Gastrocnemius medialis (tissue), 4 donors: ENCODE measurements around the gene FNTB. TPM values are rescaled to one million over a fixed set of nuclear protein-coding genes. Genes with fewer than 3 reads are reported as not detected.
A peak's percentile ranks its signal among the peaks of the same experiment; 100 is the strongest.

Source experiments
- ATAC-seq, 2 donors: fragments of 150-250 bp; one replicate each; pipeline ENCODE4 v1.9.1; 2016
- DNase-seq, 2 donors: peaks; one replicate each; pipeline ENCODE4 v3.0.0-alpha.2; 2019
- H3K27ac ChIP-seq, 4 donors: fragments of 200-600 bp; sonication (generic); 1 replicate in 1 of 4; 2 replicates in 3 of 4; pipeline ENCODE4 v1.5.1; 2016 to 2018; ENCODE audit warnings: mild to moderate bottlenecking in 2 of 4, moderate library complexity in 1 of 4
- H3K27me3 ChIP-seq, 3 donors: fragments of 200-600 bp; sonication (generic) in 2 of 3; 1 replicate in 1 of 3; 2 replicates in 2 of 3; pipeline versions ENCODE4 v1.5.1 to v1.6.0; 2016 to 2019; ENCODE audit warnings: mild to moderate bottlenecking in 1 of 3, moderate library complexity in 1 of 3
- H3K36me3 ChIP-seq, 2 donors: fragments of 200-600 bp; sonication (generic) in 1 of 2; one replicate each; pipeline ENCODE4 v1.5.1; 2017 to 2018
- H3K4me1 ChIP-seq, 2 donors: fragments of 200-600 bp; sonication (generic) in 1 of 2; one replicate each; pipeline ENCODE4 v1.5.1; 2016 to 2017; ENCODE audit warnings: mild to moderate bottlenecking in 2 of 2
- H3K4me3 ChIP-seq, 4 donors: fragments of 200-600 bp; sonication (generic) in 3 of 4; 1 replicate in 1 of 4; 2 replicates in 3 of 4; pipeline ENCODE4 v1.5.1; 2016 to 2019; ENCODE audit warnings: mild to moderate bottlenecking in 2 of 4
- H3K9me3 ChIP-seq, 3 donors: fragments of 200-600 bp; sonication (generic) in 2 of 3; 1 replicate in 1 of 3; 2 replicates in 2 of 3; pipeline ENCODE4 v1.5.1; 2016 to 2019
- POLR2A ChIP-seq, 2 donors: fragments of 450-650 bp; IDR thresholded peaks; one replicate each; pipeline ENCODE4 v1.6.1; 2017; ENCODE audit warnings: antibody characterized with exemption in 2 of 2, mild to moderate bottlenecking in 2 of 2, moderate library complexity in 2 of 2
- in situ Hi-C, 4 donors: fragments of 200-750 bp; cut with MboI; loops; one replicate each; pipeline versions ENCODE4 v1.15.0 to v1.8.0; 2017; ENCODE audit warnings: low sequenced_read_pairs in 4 of 4
- intact Hi-C: fragments of 100-400 bp; cut with DNase I; formaldehyde crosslinking; loops from one replicate; pipeline ENCODE4 v1.15.1; 2023; ENCODE audit warnings: low total_unique reads
- total RNA-seq, 4 donors: library from RNA; depleted of rRNA; stranded (reverse); fragments of >200 nt; gene quantifications; one replicate each; pipeline versions ENCODE4 v1.1.0 to v1.2.3, GENCODE V29; 2016
- TF ChIP-seq, protein P1 (sequence below), 5 experiments: fragments of 450-650 bp in 3 of 5; fragments of 200-600 bp in 2 of 5; sonication (generic) in 2 of 5; IDR thresholded peaks in 4 of 5; conservative IDR thresholded peaks in 1 of 5; 1 replicate in 4 of 5; 2 replicates in 1 of 5; pipeline ENCODE4 v1.5.1; 2016 to 2019; ENCODE audit warnings: antibody characterized with exemption in 5 of 5, mild to moderate bottlenecking in 3 of 5, moderate library complexity in 3 of 5

Gene FNTB
- total RNA-seq, 4 donors from 2014 or later = 6.1 to 40.6 (median 18.0) TPM

DNA sequence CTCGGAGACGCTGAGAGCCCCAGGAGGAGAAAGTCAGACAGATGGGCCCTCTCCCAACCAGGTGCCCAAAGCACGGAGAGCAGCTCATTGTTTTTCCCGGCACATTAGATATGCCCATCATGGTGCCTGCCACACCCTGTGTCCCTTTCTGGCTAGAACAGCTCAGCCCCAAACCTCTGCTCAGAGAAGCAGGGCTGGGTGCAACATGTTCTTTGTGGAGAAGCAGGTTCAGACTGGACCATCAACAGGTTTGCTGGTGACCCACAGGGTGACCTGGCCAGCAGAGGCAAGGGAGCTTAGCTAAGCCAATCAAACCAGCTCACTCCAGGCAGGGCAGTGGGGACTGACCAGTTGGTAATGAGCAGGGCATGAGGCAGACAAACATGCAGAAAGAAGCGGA, 28.0 kb upstream of the FNTB start:
- Histone ChIP-seq H3K27me3 (no peaks in the 10 kb centered on the region), H3K36me3 (no peaks in the 10 kb centered on the region), H3K4me1 (peaks cover 12 to 14% of the 10 kb centered on the region in 2 donors), H3K4me3 (no peak overlapping the region), H3K9me3 (no peaks in the 10 kb centered on the region), H3K27ac (peak overlapping the region in 1 of 4 donors; percentile 2)
- no peak for TF ChIP-seq POLR2A (IDR thresholded peaks at IDR 0.05)
- TF ChIP-seq, protein P1, sequence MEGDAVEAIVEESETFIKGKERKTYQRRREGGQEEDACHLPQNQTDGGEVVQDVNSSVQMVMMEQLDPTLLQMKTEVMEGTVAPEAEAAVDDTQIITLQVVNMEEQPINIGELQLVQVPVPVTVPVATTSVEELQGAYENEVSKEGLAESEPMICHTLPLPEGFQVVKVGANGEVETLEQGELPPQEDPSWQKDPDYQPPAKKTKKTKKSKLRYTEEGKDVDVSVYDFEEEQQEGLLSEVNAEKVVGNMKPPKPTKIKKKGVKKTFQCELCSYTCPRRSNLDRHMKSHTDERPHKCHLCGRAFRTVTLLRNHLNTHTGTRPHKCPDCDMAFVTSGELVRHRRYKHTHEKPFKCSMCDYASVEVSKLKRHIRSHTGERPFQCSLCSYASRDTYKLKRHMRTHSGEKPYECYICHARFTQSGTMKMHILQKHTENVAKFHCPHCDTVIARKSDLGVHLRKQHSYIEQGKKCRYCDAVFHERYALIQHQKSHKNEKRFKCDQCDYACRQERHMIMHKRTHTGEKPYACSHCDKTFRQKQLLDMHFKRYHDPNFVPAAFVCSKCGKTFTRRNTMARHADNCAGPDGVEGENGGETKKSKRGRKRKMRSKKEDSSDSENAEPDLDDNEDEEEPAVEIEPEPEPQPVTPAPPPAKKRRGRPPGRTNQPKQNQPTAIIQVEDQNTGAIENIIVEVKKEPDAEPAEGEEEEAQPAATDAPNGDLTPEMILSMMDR (IDR thresholded peaks at IDR 0.05 in 4 of 5, conservative IDR thresholded peaks at IDR 0.05 in 1 of 5) = no peak
- ATAC-seq = peak in 1 of 2 donors; percentile 18
- in situ Hi-C loops (no loop called here), intact Hi-C loops (no loop called here)
- no peak for DNase-seq

DNA sequence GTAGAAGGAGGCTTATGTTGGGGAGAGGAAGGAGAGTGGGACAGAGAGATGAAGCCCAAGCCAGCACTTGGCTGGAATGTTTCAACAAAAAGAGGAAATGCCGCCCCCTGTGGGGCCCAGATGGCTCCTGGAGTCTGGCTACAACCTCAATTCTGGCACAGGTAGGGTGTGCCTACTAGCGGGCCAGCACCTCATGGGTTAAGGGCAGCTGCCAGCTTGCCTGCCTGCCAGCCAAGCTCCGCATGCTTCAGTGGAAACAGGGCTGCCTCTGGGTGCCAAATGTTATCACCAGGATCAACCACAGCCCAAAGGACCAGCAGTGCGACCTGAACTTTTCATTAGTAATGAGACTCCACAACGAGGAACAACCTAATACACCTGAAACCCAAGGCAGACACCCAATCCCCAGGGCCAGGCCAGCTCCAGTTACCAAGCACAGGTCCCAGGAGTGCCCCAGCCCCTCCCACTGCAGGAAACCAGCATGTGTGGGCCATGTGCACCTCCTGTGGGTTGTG, 25.9 kb upstream of the FNTB start:
- no peak for TF ChIP-seq POLR2A (IDR thresholded peaks at IDR 0.05)
- TF ChIP-seq, protein P1 (IDR thresholded peaks at IDR 0.05 in 4 of 5, conservative IDR thresholded peaks at IDR 0.05 in 1 of 5) = no peak
- Histone ChIP-seq H3K36me3 (no peaks in the 10 kb centered on the region), H3K27ac (peak overlapping the region in 1 of 4 donors; percentile 39), H3K27me3 (no peaks in the 10 kb centered on the region), H3K4me3 (no peak overlapping the region), H3K9me3 (no peaks in the 10 kb centered on the region), H3K4me1 (peaks cover 8 to 17% of the 10 kb centered on the region in 2 donors)
- intact Hi-C loops (no loop called here), in situ Hi-C loops (no loop called here)
- peak; percentile 54 to 60 for ATAC-seq
- DNase-seq = peak in 1 of 2 donors; percentile 40

DNA sequence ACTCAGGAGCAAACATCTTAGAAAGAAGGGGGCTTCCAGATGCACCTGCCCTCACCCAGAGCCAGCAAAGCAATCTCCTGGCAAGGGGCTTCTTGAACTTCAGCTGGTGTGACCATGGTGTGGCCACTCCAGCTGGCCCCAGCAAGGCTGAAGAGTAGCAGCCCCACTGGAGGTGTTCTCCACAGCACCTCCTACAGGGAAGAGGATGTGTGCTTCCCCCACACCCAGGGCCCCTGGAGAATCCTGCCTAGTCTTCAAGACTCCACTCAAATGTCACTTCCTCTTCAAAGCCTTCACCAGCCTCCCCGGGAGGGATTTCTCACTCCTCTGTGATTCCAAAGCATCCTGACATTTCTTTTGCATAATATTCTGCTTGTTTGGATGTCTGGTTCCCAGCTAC, 23.1 kb upstream of the FNTB start:
- ATAC-seq (no peak), DNase-seq (no peak)
- Histone ChIP-seq H3K4me3 (no peak overlapping the region), H3K27me3 (no peaks in the 10 kb centered on the region), H3K27ac (no peak overlapping the region), H3K4me1 (peaks cover 8 to 16% of the 10 kb centered on the region in 2 donors), H3K9me3 (no peaks in the 10 kb centered on the region), H3K36me3 (no peaks in the 10 kb centered on the region)
- intact Hi-C loops (no loop called here), in situ Hi-C loops (no loop called here)
- TF ChIP-seq POLR2A (IDR thresholded peaks at IDR 0.05) = no peak
- TF ChIP-seq, protein P1 (IDR thresholded peaks at IDR 0.05 in 4 of 5, conservative IDR thresholded peaks at IDR 0.05 in 1 of 5) = no peak

DNA sequence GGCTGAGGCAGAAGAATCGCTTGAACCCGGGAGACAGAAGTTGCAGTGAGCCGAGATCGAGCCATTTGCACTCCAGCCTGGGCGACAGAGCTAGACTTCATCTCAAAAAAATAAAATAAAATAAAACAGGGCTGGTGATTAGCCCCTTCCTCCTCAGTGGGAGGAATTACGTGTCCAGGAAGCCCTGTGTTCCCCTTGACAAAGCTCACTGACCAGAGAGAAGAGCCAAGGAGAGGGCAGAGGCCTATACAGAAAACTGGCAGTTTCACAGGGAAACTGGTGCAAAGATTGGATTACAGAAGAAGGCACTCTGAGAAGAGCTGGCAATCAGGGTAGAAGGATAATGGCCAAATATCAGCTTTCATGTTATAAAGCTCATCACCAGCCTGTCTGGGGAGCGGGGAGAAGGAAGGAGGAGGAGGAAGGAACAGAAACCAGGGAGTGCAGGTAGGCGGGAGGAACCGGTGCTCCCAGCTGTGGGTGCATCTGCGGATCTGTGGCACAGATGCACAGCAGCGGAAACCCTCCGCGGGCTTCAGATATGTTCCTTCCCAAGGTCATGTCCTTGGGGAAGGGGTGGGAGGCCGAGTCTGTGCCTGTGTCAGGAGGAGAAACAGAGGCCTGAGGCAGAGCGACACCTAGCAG, 21.2 kb upstream of the FNTB start:
- no peak overlapping the region for H3K4me3 ChIP-seq
- intact Hi-C loops (no loop called here), in situ Hi-C loops (no loop called here)
- ATAC-seq (no peak), DNase-seq (no peak)
- no peaks in the 10 kb centered on the region for H3K9me3 ChIP-seq
- H3K36me3 ChIP-seq = no peaks in the 10 kb centered on the region
- no peak overlapping the region for H3K27ac ChIP-seq
- TF ChIP-seq, protein P1 (IDR thresholded peaks at IDR 0.05 in 4 of 5, conservative IDR thresholded peaks at IDR 0.05 in 1 of 5) = no peak
- TF ChIP-seq POLR2A (IDR thresholded peaks at IDR 0.05) = no peak
- no peaks in the 10 kb centered on the region for H3K27me3 ChIP-seq
- peaks cover 8 to 12% of the 10 kb centered on the region in 2 donors for H3K4me1 ChIP-seq
